ENCODE measurements around the gene BCKDHA. TPM values are rescaled to one million over a fixed set of nuclear protein-coding genes. Genes with fewer than 3 reads are reported as not detected.

The BCKDHA gene
- total RNA-seq = 24.5 and 26.4 TPM in 2 replicates

DNA sequence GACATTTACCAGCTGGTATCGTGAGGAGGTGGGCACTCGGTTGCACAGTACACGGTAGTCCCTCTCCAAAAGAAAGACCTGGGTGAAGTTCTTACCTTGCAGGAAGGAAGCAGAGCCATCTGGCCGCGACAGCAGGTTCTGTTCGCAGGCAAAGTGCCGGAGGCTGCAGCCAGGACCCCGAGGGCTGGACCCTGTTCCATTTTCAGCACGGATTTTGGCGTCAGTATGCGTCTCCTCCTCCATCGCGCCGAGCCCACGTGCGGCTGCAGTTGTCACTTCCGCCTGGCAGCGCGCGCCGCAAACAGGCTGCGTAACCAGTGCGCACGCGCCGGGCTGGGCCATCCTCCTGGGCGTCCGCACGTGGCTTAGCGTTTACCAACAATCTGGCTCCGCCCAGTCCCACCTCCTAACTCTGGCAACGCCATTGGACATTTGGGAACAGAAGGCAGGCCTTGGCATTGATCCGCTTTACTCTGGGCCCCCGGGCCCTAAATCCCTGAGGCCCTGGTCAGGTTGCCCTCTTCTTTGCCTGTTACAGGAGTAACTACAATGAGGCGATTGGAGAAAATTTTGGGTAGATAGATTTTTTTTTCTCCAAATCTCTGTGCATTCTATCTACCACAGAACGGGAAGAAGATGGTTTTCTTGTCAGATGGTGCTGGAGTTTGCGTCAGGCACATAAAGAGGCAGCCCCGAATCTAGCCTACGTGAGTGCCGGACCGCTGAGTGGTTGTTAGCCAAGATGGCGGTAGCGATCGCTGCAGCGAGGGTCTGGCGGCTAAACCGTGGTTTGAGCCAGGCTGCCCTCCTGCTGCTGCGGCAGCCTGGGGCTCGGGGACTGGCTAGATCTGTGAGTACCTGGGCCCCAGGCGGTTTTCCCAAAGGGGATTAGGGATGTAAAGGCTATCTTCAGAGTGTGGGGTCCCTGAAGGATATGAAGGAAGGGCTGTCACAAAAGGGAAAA, at the start of gene BCKDHA, which contains the start of gene EXOSC5:
Gene BCKDHA (plus strand): TSS at position 733 of the 964 bp plus-strand sequence. CDS start 10 bp downstream, at position 743.
Gene EXOSC5 (minus strand): TSS at position 274 of the 964 bp plus-strand sequence. CDS start 31 bp downstream, at position 243.

DNA sequence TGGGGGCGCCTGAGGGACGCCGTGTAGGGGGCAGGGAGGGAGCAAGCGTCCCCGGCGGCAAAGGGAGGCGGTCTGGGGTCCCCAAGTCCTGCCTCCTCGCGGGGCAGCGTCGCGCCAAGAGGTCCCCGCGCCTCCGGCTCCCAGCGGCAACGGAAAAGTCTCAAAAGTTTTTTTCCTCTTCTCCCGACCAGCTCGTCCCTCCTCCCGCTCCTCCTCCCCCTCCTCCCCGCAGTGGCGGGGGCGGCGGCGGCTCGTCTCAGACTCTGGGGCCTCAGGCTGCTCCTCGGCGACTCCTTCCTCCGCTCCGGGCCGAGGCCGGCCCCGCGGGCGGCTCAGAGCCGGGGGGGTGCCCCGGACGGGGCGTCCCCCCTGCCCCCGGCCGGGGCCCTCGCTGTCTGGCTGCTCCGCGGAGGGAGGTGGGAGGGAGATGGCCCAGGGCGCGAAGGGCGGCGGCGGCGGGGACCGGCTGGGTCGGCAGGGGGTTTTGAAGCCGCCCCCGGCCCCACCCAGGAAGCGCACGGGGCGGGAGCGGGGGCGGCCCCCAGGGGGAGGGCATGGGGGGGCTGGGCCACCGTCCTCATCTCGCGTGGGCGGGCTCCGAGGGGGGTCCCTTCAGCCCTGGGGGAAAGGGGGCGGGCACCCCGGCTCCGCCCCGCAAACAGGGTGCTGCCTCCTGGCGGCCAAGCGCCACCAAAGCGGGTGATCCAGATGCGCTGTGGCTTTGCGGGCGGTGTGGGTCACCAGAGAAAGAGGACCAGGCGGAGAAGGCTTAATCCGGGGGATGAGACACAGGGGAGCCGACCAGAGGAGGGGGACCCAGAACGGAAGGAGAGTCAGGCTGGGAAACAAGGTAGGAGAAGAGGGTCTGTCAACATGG, 43.9 kb upstream of the BCKDHA start, which contains the start of gene TGFB1:
Gene TGFB1 (minus strand): TSS at position 457 of the 877 bp plus-strand sequence. CDS start 878 bp downstream, outside the sequence.

GRCh38 chr19:41363753-41364523, 33.7 kb upstream of the BCKDHA start, which contains the start of gene B9D2:
TSS of gene B9D2 (minus strand) at chr19:41364149. CDS start at chr19:41363519, 630 bp downstream.

DNA sequence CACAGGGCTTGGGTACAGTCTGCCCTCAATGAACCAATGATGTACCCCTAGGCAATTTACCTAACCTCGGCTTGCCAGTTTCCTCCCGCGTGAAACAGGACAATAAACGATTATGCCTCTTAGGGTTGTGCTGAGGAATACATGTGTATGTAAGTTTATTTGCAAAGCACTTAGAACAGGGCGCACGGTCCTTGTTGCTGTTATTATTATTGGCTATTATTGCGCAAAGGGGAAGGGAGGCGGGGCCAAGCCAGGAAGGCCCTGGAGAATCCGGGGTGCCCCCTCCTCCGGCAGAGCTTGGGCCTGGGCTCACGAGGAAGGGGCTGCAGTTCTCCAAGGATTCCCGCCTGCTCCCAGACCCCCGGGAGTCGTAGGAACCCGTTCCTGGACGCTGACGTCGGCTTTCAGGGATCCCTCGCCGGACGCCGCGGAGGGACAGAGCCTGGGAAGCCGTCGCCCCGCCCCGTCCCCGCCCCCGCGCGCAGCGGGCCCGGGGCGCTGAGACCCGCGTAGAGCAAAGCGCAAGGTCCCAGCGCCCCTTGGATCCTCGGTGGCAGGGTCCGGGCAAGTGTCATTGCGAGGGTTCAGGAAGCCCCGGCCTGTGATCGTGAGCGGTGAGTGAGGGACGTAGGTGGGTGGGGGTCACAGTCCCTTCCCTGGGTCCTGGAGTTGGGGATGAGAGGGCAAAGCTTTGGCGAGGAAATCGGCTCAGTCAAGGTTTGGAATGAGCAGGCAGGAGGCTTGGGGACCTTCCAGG, 21.2 kb upstream of the BCKDHA start, which contains the start of gene TMEM91:
Gene TMEM91 (plus strand): TSS at position 293 of the 757 bp plus-strand sequence. CDS start 1,777 bp downstream, outside the sequence.

GRCh38 chr19:41426952-41427646, 29.5 kb downstream of the BCKDHA start, which contains the start of gene B3GNT8:
TSS of gene B3GNT8 (minus strand) at chr19:41427374. CDS start at chr19:41426778, 596 bp downstream.

DNA sequence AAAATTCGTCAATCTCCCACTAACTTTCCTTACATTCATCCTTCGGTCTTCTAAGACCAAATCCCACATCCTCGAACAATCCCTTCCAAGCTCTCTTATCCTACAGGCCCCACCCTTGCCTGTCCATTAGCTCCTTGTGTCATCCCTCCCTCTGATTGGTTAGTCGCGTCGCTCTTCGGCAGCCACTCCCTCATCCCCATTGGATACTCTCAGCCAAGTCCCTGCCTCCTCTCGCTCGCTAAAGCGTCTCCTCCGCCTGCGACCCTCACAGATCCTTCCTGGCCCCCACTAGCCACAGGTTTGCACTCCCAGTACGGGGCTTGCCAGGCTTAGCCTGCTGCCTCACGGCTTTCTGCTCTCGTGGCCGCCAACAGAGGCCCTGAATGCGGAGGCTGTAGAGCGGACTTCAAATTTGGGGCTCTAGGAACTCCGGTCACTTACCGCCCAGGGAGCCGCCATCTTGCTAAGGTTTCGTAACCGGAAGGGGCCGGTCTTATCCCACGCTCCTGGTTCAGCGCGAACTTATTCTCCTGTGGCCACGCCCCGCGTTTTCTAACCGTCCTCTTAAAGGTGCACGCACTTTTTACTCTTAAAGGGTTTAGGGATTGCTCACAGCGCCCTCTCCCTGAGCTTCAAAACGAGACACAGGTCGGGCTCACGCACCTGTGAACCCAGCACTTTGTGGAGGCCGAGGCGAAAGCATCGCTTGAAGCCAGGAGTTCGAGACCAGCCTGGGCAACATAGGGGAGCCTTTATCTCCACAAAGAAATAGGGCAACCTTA, 42.0 kb downstream of the BCKDHA start, which contains the start of gene DMAC2:
Gene DMAC2 (minus strand): TSS at position 472 of the 782 bp plus-strand sequence. CDS start 13 bp downstream, at position 459.

GRCh38 chr19:41442473-41443355, 45.1 kb downstream of the BCKDHA start, which contains the start of gene ERICH4:
TSS of gene ERICH4 (plus strand) at chr19:41443156. CDS start at chr19:41443170, 14 bp downstream.

Small RNA genes lying within 50 kb of the gene (small RNA-seq; reads per million reads assigned to genes)
- gene RF00017 = not detected

Other genes with a start within 250 kb of the BCKDHA start
- gene CYP2S1, start 204.6 kb upstream of the BCKDHA start, total RNA-seq = not detected in 2 replicates
- 361 and 371 TPM in 2 replicates for gene AXL, start 178.6 kb upstream of the BCKDHA start, total RNA-seq
- 117 and 128 TPM in 2 replicates for gene HNRNPUL1, start 133.4 kb upstream of the BCKDHA start, total RNA-seq
- 15.8 and 20.3 TPM in 2 replicates for gene CCDC97, start 87.6 kb upstream of the BCKDHA start, total RNA-seq
- 16.2 and 17.5 TPM in 2 replicates for gene TGFB1, start 43.9 kb upstream of the BCKDHA start, total RNA-seq
- 2.9 and 4.9 TPM in 2 replicates for gene B9D2, start 33.7 kb upstream of the BCKDHA start, total RNA-seq
- 3.7 and 5.1 TPM in 2 replicates for gene TMEM91, start 21.3 kb upstream of the BCKDHA start, total RNA-seq
- 6.8 and 7.4 TPM in 2 replicates for gene EXOSC5, start 459 bp upstream of the BCKDHA start, total RNA-seq
- gene B3GNT8, start 29.6 kb downstream of the BCKDHA start, total RNA-seq = 5.8 TPM in 2 replicates
- 35.3 and 36.3 TPM in 2 replicates for gene DMAC2, start 42.1 kb downstream of the BCKDHA start, total RNA-seq
- not detected in 2 replicates for gene ERICH4, start 45.3 kb downstream of the BCKDHA start, total RNA-seq
- gene CEACAM21, start 178.3 kb downstream of the BCKDHA start, total RNA-seq = not detected in 2 replicates
- gene CEACAM4, start 229.3 kb downstream of the BCKDHA start, total RNA-seq = not detected in 2 replicates